Fibroblast of peridontal ligament (primary cell): ENCODE results near the gene AMPD2.
A peak's percentile ranks its signal among the peaks of the same experiment; 100 is the strongest.
"Not testable (repeated sequence)": the region's sequence is repeated elsewhere in the genome, so short reads cannot be mapped to it uniquely, and the experiment has no call there.

Experiments used
- DNase-seq: peaks from one replicate; pipeline ENCODE4 v3.0.0-alpha.2; 2010; ENCODE audit errors: extremely low read depth

The AMPD2 gene

DNA sequence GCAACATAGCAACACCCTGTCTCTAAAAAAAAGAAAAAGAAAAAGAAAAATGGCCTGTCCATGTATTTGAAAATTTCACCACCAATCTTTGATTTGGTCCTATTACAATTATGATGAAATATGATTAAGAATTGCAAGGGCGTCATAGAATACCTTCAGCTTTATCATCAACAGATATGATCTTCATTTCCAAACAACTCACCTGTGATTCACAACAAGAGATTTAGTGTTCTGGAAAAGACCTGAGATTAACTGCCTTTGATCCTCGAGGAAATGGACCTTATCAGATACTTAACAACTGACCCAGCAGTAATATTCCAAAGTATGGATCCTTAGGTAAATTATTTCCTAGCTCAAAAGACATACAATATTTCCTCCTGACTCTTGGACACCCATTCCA is 32.8 kb downstream of the AMPD2 start:
- no peak for DNase-seq

DNA sequence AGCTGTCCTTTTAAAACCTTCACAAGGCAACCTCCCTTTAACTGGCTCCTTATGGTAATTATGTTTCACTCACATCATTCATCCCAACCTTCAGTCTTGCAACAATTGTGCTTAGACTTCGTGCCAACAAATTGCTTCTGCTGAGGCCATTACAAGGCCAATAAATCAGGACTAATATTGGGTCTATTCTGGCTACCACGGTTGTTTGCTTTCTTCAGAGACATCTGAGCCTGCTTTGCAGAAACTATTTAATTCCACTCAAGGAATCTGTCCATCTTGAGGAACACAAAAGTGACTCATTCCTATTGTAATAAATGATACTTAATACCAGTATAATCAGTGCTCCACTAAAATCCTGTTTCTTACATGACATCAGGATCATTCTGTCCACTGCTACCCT is 33.7 kb downstream of the AMPD2 start:
- DNase-seq, result no peak

GRCh38 chr1:109654519-109654918 is 34.9 kb downstream of the AMPD2 start:
- DNase-seq, result no peak

GRCh38 chr1:109655615-109656519 is 36.2 kb downstream of the AMPD2 start, which contains the start of gene GSTM4:
Gene GSTM4 (plus strand): TSS chr1:109656099. CDS start chr1:109656390, 291 bp downstream.
- DNase-seq, result peak; percentile 76

DNA sequence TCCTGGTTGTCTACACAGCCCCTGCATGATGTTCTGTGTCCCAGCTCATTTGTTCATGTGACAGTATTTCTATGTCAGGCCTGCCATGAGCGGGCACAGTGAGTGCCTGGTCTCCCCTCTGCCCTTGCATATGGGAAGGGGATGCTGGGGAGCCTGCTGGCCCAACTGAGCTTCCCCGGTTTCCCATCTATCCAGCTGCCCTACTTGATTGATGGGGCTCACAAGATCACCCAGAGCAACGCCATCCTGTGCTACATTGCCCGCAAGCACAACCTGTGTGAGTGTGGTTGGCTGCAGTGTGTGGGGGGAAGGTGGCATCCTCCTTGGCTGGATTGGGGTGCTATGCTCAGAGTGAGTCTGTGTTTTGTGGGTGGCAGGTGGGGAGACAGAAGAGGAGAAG is 37.8 kb downstream of the AMPD2 start:
- DNase-seq, result no peak

- DNase-seq, result no peak
Measured at GRCh38 chr1:109657970-109658369, 38.3 kb downstream of the AMPD2 start.

- DNase-seq, result no peak
Measured at GRCh38 chr1:109658533-109659042, 39.0 kb downstream of the AMPD2 start.

- DNase-seq, result no peak
Measured at GRCh38 chr1:109659145-109659544, 39.5 kb downstream of the AMPD2 start.

DNA sequence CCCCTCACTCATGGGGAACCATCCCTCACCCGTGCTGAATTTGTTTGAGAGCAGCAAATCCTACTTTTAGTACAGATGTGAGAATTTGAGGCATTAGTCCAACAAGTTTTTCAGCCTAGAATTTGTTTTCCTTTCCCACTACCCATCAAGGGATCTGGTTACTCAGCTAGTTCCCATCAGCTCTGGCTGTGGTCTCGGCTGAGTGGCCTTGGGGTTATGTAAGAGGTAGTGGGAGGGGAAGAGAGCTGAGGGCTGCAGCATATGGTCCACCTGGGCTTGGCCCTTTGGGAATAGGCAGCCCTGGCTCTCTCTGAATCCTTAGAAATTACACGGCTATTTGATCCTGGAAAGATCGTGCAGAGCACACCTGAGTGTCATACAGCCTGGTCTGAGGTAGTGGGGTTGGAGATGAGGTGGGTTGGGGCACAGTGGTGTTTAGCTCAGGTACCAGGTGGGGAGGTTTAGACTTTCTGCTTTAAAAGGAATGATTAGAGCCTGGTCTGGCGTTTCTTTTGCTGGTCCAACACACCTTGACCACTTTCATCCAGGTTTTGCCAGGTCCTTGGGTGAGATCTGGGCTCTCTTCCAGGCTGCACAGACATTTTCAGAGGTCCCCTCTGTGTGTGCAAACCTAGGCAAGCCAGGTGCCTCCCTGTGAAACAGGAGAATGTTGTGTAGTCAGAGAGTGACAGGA is 40.5 kb downstream of the AMPD2 start:
- no peak for DNase-seq

DNA sequence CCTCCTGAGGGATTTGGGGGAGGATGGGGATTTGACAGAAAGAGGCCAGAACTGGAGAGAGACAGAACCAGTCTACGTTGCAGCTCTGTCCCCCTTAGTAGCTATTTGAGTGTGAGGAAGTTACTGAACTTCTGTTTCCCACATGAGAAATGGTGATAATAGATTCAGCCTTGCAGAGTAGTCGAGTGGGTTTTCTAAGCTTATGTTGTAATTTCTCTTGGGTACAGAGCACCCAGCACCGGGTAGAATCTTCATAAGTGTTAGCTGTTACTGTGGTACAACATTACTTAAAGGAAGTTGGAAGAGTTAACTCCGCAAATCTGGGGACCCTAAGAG is 41.0 kb downstream of the AMPD2 start:
- not testable (repeated sequence) for DNase-seq

DNA sequence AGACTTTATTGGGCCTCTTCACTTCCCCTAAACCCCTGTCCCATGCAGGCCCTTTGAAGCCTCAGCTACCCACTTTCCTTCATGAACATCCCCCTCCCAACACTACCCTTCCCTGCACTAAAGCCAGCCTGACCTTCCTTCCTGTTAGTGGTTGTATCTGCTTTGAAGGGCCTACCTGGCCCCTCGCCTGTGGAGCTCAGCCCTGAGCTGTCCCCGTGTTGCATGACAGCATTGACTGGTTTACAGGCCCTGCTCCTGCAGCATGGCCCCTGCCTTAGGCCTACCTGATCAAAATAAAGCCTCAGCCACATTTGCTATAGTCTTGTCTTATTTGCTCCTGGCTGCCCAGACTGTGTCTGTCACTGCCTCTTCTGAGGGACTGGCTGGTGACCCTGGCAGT is 41.8 kb downstream of the AMPD2 start:
- DNase-seq, result no peak

- DNase-seq, result no peak
Measured at GRCh38 chr1:109664671-109665070, 45.0 kb downstream of the AMPD2 start.

GRCh38 chr1:109667452-109668122 is 48.0 kb downstream of the AMPD2 start, which contains the start of gene GSTM2:
Gene GSTM2 (plus strand): TSS chr1:109668057. CDS start chr1:109668116, 59 bp downstream.
- peak; percentile 76 for DNase-seq

GRCh38 chr1:109668123-109668775 is 48.6 kb downstream of the AMPD2 start:
- no peak for DNase-seq

DNA sequence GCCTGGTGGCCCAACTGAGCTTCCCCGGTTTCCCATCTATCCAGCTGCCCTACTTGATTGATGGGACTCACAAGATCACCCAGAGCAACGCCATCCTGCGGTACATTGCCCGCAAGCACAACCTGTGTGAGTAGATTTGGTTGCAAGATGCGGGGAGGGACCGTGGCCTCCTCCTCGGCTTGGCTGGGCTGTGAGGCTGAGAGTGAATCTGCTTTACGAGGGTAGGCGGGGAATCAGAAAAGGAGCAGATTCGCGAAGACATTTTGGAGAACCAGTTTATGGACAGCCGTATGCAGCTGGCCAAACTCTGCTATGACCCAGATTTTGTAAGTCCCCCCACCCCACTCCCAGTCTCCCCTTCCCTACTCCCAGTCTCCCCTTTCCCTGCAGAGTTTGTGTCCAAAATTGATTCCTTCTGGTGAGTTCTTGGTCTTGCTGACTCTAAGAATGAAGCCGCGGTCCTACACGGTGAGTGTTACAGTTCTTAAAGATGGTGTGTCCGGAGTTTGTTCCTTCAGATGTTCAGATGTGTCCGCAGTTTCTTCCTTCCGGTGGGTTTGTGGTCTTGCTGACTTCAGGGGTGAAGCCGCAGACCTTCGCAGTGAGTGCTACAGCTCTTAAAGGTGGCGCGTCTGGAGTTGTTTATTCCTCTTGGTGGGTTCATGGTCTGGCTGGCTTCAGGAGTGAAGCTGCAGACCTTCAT is 49.8 kb downstream of the AMPD2 start:
- DNase-seq, result no peak

GRCh38 chr1:109669949-109670302 is 50.3 kb downstream of the AMPD2 start:
- not testable (repeated sequence) for DNase-seq

DNA sequence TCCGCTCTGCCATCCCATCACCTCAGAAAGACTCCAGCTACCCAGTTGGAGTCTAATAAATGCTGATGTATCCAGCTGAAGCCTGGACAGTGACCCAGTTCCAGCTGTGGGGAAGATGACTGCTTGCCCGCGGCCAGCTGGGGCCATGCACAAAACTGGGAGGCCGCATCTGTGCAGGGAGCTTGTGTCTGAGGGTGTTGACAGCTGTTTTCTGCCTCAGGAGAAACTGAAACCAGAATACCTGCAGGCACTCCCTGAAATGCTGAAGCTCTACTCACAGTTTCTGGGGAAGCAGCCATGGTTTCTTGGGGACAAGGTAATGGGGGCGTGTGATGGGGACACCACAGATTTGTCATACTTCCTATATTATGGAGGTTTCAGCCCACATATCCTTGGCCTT is 51.4 kb downstream of the AMPD2 start:
- no peak for DNase-seq

- DNase-seq, result not testable (repeated sequence)
Measured at GRCh38 chr1:109673861-109674260, 54.2 kb downstream of the AMPD2 start.

DNA sequence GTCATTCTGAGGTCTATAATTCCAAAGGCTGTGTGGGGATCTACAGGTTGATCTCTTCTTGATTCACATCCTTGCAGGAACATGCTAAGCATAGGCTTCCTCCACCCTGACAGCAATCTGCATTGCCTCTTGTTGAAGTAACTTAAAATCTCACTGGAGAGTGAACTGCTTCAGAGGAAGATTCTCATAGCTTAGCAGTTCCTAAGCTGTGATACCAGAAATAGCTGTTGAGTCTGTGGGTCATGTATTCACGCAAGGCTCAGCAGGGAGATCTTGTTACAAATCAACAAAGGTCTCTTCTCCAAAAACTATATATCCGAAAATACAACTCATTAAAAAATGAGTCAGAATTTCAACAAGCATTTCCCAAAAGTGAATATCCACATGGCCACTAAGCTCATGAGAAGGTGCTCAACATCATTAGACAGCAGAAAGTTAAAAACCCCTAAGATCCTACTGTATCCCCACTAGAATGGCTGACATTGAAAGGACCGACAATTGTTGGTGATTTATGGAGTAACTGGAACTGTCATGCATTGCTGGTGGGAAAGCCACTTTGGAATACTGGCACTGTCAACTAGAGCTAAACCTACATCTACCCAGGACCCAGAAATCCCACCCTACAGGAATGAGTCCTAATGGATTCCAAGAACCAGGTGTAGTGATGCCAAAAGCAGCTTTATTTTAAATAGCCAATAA is 57.2 kb downstream of the AMPD2 start:
- DNase-seq, result peak; percentile 54

DNA sequence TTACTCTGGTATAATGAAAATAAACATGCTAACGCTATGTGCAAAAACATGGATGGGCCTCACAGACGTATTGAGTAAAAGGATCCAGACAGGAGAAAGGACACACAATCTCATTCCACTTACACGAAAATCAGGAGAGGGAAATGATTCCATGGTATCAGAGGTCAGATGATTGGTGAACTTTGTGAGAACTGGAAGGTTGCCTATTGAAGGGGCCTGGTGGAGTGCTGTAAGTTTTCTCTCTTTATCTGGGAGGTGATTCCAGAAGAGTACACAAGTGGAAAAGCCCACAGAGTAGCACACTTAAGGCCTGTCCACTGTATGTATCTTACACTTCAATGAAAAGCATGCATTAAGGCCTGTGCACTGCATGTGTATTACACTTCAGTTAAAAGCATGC is 57.8 kb downstream of the AMPD2 start:
- DNase-seq, result no peak
